Natural killer cell (primary cell): ENCODE results near the gene BRD4. TPM values are rescaled to one million over a fixed set of nuclear protein-coding genes. Genes with fewer than 3 reads are reported as not detected.
A peak's percentile ranks its signal among the peaks of the same experiment; 100 is the strongest.

ENCODE experiments used
- ATAC-seq, 3 donors: fragments of 150-1000 bp in 2 of 3; fragments of 200-7000 bp in 1 of 3; cut with Tn5 transposase; 1 replicate in 1 of 3; 2 replicates in 2 of 3; pipeline ENCODE4 v1.10.0; 2021; ENCODE audit warnings: mild to moderate bottlenecking in 2 of 3, moderate library complexity in 2 of 3
- DNase-seq, 2 donors: peaks; one replicate each; pipeline versions ENCODE4 v3.0.0 to v3.0.0-alpha.2; 2013 to 2021; ENCODE audit warnings: mixed read lengths in 1 of 2
- H3K27ac ChIP-seq: one replicate; pipeline ENCODE4 v1.5.1; 2013; ENCODE audit warnings: mild to moderate bottlenecking, low read length
- H3K27me3 ChIP-seq: one replicate; pipeline ENCODE4 v1.6.1; 2013; ENCODE audit warnings: low read length; ENCODE audit not compliant: control insufficient read depth, insufficient read depth
- H3K36me3 ChIP-seq: one replicate; pipeline ENCODE4 v1.6.1; 2013; ENCODE audit warnings: low read length; ENCODE audit not compliant: control insufficient read depth, insufficient read depth
- H3K4me1 ChIP-seq: one replicate; pipeline ENCODE4 v1.6.1; 2013; ENCODE audit warnings: low read length; ENCODE audit not compliant: control insufficient read depth, insufficient read depth
- H3K4me3 ChIP-seq: one replicate; pipeline ENCODE4 v1.5.1; 2013; ENCODE audit warnings: low read length
- H3K9me3 ChIP-seq: one replicate; pipeline ENCODE4 v1.6.1; 2013; ENCODE audit warnings: low read length; ENCODE audit not compliant: control insufficient read depth, insufficient read depth
- H3K27ac Mint-ChIP-seq, 2 donors: one replicate each; pipeline ENCODE4 v1.8.0; 2022; ENCODE audit warnings: mild to moderate bottlenecking in 2 of 2, mixed read lengths in 2 of 2, moderate library complexity in 1 of 2
- H3K27me3 Mint-ChIP-seq, 2 donors: one replicate each; pipeline ENCODE4 v1.8.0; 2022; ENCODE audit warnings: low read depth in 2 of 2, mixed read lengths in 2 of 2
- H3K36me3 Mint-ChIP-seq: one replicate; pipeline ENCODE4 v1.8.0; 2022; ENCODE audit warnings: mixed read lengths
- H3K4me1 Mint-ChIP-seq, 2 donors: one replicate each; pipeline ENCODE4 v1.8.0; 2022; ENCODE audit warnings: mixed read lengths in 2 of 2
- H3K4me3 Mint-ChIP-seq: one replicate; pipeline ENCODE4 v1.8.0; 2022; ENCODE audit warnings: mild to moderate bottlenecking, moderate library complexity, mixed read lengths
- H3K9me3 Mint-ChIP-seq, 2 donors: one replicate each; pipeline ENCODE4 v1.8.0; 2022; ENCODE audit warnings: mixed read lengths in 2 of 2
- CTCF ChIP-seq: fragments of 200-600 bp; IDR thresholded peaks from one replicate; pipeline ENCODE4 v1.8.0; 2022; ENCODE audit warnings: antibody characterized with exemption
- WGBS: methylation state at CpG from one replicate; pipeline ENCODE4 v1.1.7; 2013; ENCODE audit warnings: missing lambda C conversion rate; ENCODE audit not compliant: insufficient coverage; 5-methylcytosine and 5-hydroxymethylcytosine counted together
- intact Hi-C: fragments of 100-400 bp; cut with micrococcal nuclease; formaldehyde crosslinking; loops from one replicate; pipeline ENCODE4 v1.14.2; 2022
- total RNA-seq, 4 donors: library from RNA; stranded (reverse); fragments of 120-200 nt in 1 of 4; gene quantifications; one replicate each; pipeline versions ENCODE4 v1.2.3 to v1.2.4, GENCODE V29; 2013 to 2022

BRD4 gene
- total RNA-seq, 3 donors from 2014 or later (not counting 1 experiment from before 2014, with no cell fraction given): 91.9 to 116 (median 98.3) TPM

- Mint-ChIP-seq H3K4me3 (peak overlapping the region; percentile 98), H3K27me3 (no peaks in the 10 kb centered on the region), H3K9me3 (no peaks in the 10 kb centered on the region), H3K4me1 (peaks cover 50 to 51% of the 10 kb centered on the region in 2 donors), H3K27ac (peak overlapping the region; percentile 94 to 97), H3K36me3 (no peaks in the 10 kb centered on the region)
- peak; percentile 57 to 76 (median 70) for ATAC-seq
- no peaks in the 10 kb centered on the region for H3K27me3 ChIP-seq
- H3K4me3 ChIP-seq: peak overlapping the region; percentile 76
- intact Hi-C loops: loop anchor here (2.0 kb wide), 2 partner anchors 47 to 67 kb away; partner anchors contain the start of gene AKAP8
- no peaks in the 10 kb centered on the region for H3K36me3 ChIP-seq
- no peaks in the 10 kb centered on the region for H3K9me3 ChIP-seq
- peak; percentile 72 to 80 for DNase-seq
- no peak for TF ChIP-seq CTCF
- under 1% methylated on average over 112 of the region's 122 CpGs for WGBS
- H3K4me1 ChIP-seq: peaks cover 49% of the 10 kb centered on the region
- peak overlapping the region; percentile 87 for H3K27ac ChIP-seq
Measured at GRCh38 chr19:15331419-15332310, 674 bp downstream of the BRD4 start.

GRCh38 chr19:15330801-15331418 is 1.4 kb downstream of the BRD4 start:
- H3K9me3 ChIP-seq: no peaks in the 10 kb centered on the region
- Mint-ChIP-seq H3K27ac (peak overlapping the region; percentile 94 to 96), H3K4me3 (peak overlapping the region; percentile 98), H3K27me3 (no peaks in the 10 kb centered on the region), H3K36me3 (no peaks in the 10 kb centered on the region), H3K9me3 (no peaks in the 10 kb centered on the region), H3K4me1 (peaks cover 54 to 58% of the 10 kb centered on the region in 2 donors)
- WGBS: 7% methylated on average over 13 of the region's 17 CpGs
- intact Hi-C loops: loop anchor here (2.0 kb wide), 2 partner anchors 48 to 66 kb away; partner anchors contain the start of gene AKAP8
- peak; percentile 58 to 59 for DNase-seq
- TF ChIP-seq CTCF: no peak
- H3K27me3 ChIP-seq: no peaks in the 10 kb centered on the region
- peak overlapping the region; percentile 87 for H3K27ac ChIP-seq
- H3K4me1 ChIP-seq: peaks cover 56% of the 10 kb centered on the region
- H3K36me3 ChIP-seq: no peaks in the 10 kb centered on the region
- ATAC-seq: peak; percentile 42 to 63 (median 61)
- H3K4me3 ChIP-seq: peak overlapping the region; percentile 76

GRCh38 chr19:15328312-15328711 is 4.0 kb downstream of the BRD4 start:
- Mint-ChIP-seq H3K27ac (peak overlapping the region; percentile 70 to 96), H3K36me3 (no peaks in the 10 kb centered on the region), H3K4me1 (peaks cover 78 to 81% of the 10 kb centered on the region in 2 donors), H3K4me3 (peak overlapping the region; percentile 45), H3K9me3 (no peaks in the 10 kb centered on the region), H3K27me3 (no peaks in the 10 kb centered on the region)
- H3K36me3 ChIP-seq: no peaks in the 10 kb centered on the region
- WGBS: 85% methylated on average over 10 of the region's 10 CpGs
- no peak for DNase-seq
- H3K27me3 ChIP-seq: no peaks in the 10 kb centered on the region
- no peak for ATAC-seq
- intact Hi-C loops: loop anchor here (5.0 kb wide), 1 partner anchor 36 kb away; no protein-coding TSS in a partner anchor
- H3K9me3 ChIP-seq: no peaks in the 10 kb centered on the region
- no peak overlapping the region for H3K27ac ChIP-seq
- no peak overlapping the region for H3K4me3 ChIP-seq
- no peak for TF ChIP-seq CTCF
- peaks cover 72% of the 10 kb centered on the region for H3K4me1 ChIP-seq
